Activated gamma-delta T cell (primary cell): Measurements from ENCODE around the gene CPN1.

ENCODE experiments used
- DNase-seq: peaks from one replicate; lab custom pipeline; 2025; lab: John Stamatoyannopoulos, UW

The CPN1 gene

GRCh38 chr10:99996671-99997648, 84.7 kb downstream of the CPN1 start:
- no peak for DNase-seq

GRCh38 chr10:99995713-99996112, 86.0 kb downstream of the CPN1 start:
- DNase-seq: no peak

- DNase-seq: no peak
Measured at GRCh38 chr10:99995269-99995668, 86.4 kb downstream of the CPN1 start.

DNA sequence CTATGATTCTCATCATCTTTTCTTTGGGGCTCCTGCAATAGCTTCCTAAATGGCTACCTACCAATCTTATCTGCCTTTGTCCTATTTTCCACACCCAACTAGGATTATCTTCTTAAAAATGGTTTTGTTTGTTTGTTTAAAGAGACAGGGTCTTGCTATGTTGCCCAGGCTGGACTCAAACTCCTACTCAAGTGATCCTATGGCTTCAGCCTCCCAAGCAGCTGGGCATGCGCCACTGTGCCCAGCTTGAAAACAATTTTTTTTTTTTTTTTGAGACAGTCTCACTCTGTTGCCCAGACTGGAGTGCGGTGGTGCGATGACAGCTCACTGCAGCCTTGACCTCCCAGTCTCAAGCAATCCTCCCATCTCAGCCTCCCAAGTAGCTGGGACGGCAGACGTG, 86.9 kb downstream of the CPN1 start:
- DNase-seq: no peak

GRCh38 chr10:99993701-99994689, 87.7 kb downstream of the CPN1 start:
- DNase-seq: no peak
